Muscle of arm (tissue), 12 donors: ENCODE measurements around the gene SPRED2. TPM values are rescaled to one million over a fixed set of nuclear protein-coding genes. Genes with fewer than 3 reads are reported as not detected.
A peak's percentile ranks its signal among the peaks of the same experiment; 100 is the strongest.

Source experiments
- DNase-seq: peaks from one replicate; pipeline ENCODE4 v3.0.0-alpha.2; 2013
- polyA plus RNA-seq, 12 donors: library from polyadenylated mRNA; unstranded; fragments of 120-200 nt; gene quantifications; one replicate each; pipeline ENCODE4 v1.2.1, GENCODE V29; 2013; ENCODE audit not compliant: insufficient read length in 12 of 12

SPRED2 gene
- polyA plus RNA-seq, 12 donors = 29.1 to 42.5 (median 37.8) TPM; not detected in 1

GRCh38 chr2:65281627-65282351, 150.6 kb downstream of the SPRED2 start:
- DNase-seq = peak; percentile 82

- DNase-seq = no peak
Observed at GRCh38 chr2:65279756-65280155, 152.6 kb downstream of the SPRED2 start.

- DNase-seq = no peak
Observed at GRCh38 chr2:65278531-65278981, 153.8 kb downstream of the SPRED2 start.

- no peak for DNase-seq
Observed at GRCh38 chr2:65277791-65278483, 154.5 kb downstream of the SPRED2 start.

- DNase-seq = no peak
Observed at GRCh38 chr2:65277118-65277517, 155.3 kb downstream of the SPRED2 start.

GRCh38 chr2:65276609-65277008, 155.8 kb downstream of the SPRED2 start:
- no peak for DNase-seq

GRCh38 chr2:65275141-65275915, 157.1 kb downstream of the SPRED2 start:
- DNase-seq = no peak

GRCh38 chr2:65273344-65273743, 159.1 kb downstream of the SPRED2 start:
- no peak for DNase-seq

GRCh38 chr2:65268957-65269356, 163.4 kb downstream of the SPRED2 start:
- DNase-seq = no peak

- DNase-seq = no peak
Observed at GRCh38 chr2:65267008-65267407, 165.4 kb downstream of the SPRED2 start.

- no peak for DNase-seq
Observed at GRCh38 chr2:65265671-65266045, 166.7 kb downstream of the SPRED2 start.

GRCh38 chr2:65264821-65265670, 167.4 kb downstream of the SPRED2 start:
- DNase-seq = peak; percentile 79

- DNase-seq = no peak
Observed at GRCh38 chr2:65263986-65264385, 168.4 kb downstream of the SPRED2 start.

GRCh38 chr2:65263262-65263661, 169.1 kb downstream of the SPRED2 start:
- DNase-seq = no peak

- DNase-seq = no peak
Observed at GRCh38 chr2:65261676-65262075, 170.7 kb downstream of the SPRED2 start.

Other genes starting within 250 kb of the SPRED2 start
- gene ACTR2, start 204.8 kb downstream of the SPRED2 start, polyA plus RNA-seq = 100 to 1,000 TPM in 11 of 12 donors, not detected in 1; 111 to 169 (median 127) TPM